HCT116 (cell line): ENCODE measurements around the gene DAPK1. TPM values are rescaled to one million over a fixed set of nuclear protein-coding genes. Genes with fewer than 3 reads are reported as not detected.

Experiments used
- ATAC-seq: fragments of 200-7000 bp; cut with Tn5 transposase; 2 replicates; pipeline ENCODE4 v1.9.1; 2020; ENCODE audit warnings: mild to moderate bottlenecking, moderate library complexity
- BruUV-seq: library from RNA; stranded (reverse); fragments of 400-500 nt; replicated peaks from 2 replicates; lab custom pipeline; 2021; lab: Mats Ljungman, UMichigan
- CTCF ChIA-PET: fragments of 300-600 bp; sonication (Branson Sonifier 250); formaldehyde crosslinking; loops from one replicate; lab custom pipeline; 2021; ENCODE audit warnings: antibody characterized with exemption; lab: Charles Lee
- POLR2A ChIA-PET: fragments of 300-600, 350-600 bp; sonication (Branson Sonifier 250); formaldehyde crosslinking; loops from one replicate; lab custom pipeline; 2021; ENCODE audit warnings: antibody characterized with exemption; lab: Charles Lee
- RAD21 ChIA-PET, 2 experiments: fragments of 300-600 bp; sonication (Branson Sonifier 250); formaldehyde crosslinking; loops; one replicate each; lab custom pipeline; 2023; ENCODE audit warnings: low total read pairs in 2 of 2; ENCODE audit not compliant: uncharacterized antibody in 2 of 2, unreplicated experiment in 2 of 2, low non-redundant PET in 1 of 2; lab: Charles Lee
- DNase-seq: peaks from one replicate; pipeline ENCODE4 v3.0.0-alpha.2; 2010; ENCODE audit warnings: low read depth, low spot score
- H2AFZ ChIP-seq: fragments of 200-600 bp; shearing (Covaris generic), sonication (generic); 2 replicates; pipeline ENCODE4 v1.6.1; 2017; ENCODE audit warnings: low read depth, mixed run types, mixed read lengths, antibody characterized with exemption, low read length; ENCODE audit not compliant: poor library complexity, severe bottlenecking
- H3K27ac ChIP-seq: 2 replicates; pipeline ENCODE4 v1.5.1; 2012; ENCODE audit warnings: low read depth, low read length
- H3K27me3 ChIP-seq: fragments of 200-600 bp; sonication (generic); 2 replicates; pipeline ENCODE4 v1.6.1; 2016; ENCODE audit warnings: mixed run types, low read length, mixed read lengths; ENCODE audit not compliant: insufficient read depth
- H3K36me3 ChIP-seq, 2 experiments: fragments of 200-500 bp in 1 of 2; fragments of 200-600 bp in 1 of 2; sonication (Bioruptor generic) in 1 of 2; sonication (generic) in 1 of 2; 2 replicates each; pipeline versions ENCODE4 v1.5.1 to v1.6.1; 2014 to 2016; ENCODE audit warnings: low read length in 2 of 2, inconsistent platforms in 1 of 2, mixed read lengths in 1 of 2, mixed run types in 1 of 2; ENCODE audit not compliant: insufficient read depth in 2 of 2, control insufficient read depth in 1 of 2
- H3K4me1 ChIP-seq, 2 experiments: fragments of 200-600 bp in 1 of 2; sonication (generic) in 1 of 2; 2 replicates each; pipeline versions ENCODE4 v1.5.1 to v1.6.1; 2012 to 2017; ENCODE audit warnings: low read length in 2 of 2, inconsistent platforms in 1 of 2, mild to moderate bottlenecking in 1 of 2, mixed read lengths in 1 of 2, mixed run types in 1 of 2, moderate library complexity in 1 of 2; ENCODE audit not compliant: insufficient read depth in 2 of 2, control insufficient read depth in 1 of 2
- H3K4me2 ChIP-seq: fragments of 200-600 bp; sonication (generic); 2 replicates; pipeline ENCODE4 v1.6.1; 2017; ENCODE audit warnings: mixed run types, low read length, mixed read lengths
- H3K4me3 ChIP-seq, 2 experiments: fragments of 200-600 bp in 1 of 2; sonication (generic) in 1 of 2; replicated peaks in 1 of 2; 2 replicates each; pipeline ENCODE4 v1.5.1; 2011 to 2016; ENCODE audit warnings: low read length in 2 of 2, control low read depth in 1 of 2, low read depth in 1 of 2, mild to moderate bottlenecking in 1 of 2, mixed read lengths in 1 of 2, mixed run types in 1 of 2
- H3K79me2 ChIP-seq: fragments of 200-600 bp; sonication (generic); 2 replicates; pipeline ENCODE4 v1.6.1; 2017; ENCODE audit warnings: mild to moderate bottlenecking, mixed run types, low read length, moderate library complexity, mixed read lengths; ENCODE audit not compliant: insufficient read depth
- H3K9ac ChIP-seq: fragments of 200-600 bp; sonication (generic); 2 replicates; pipeline ENCODE4 v1.6.1; 2016; ENCODE audit warnings: low read length, mixed read lengths
- H3K9me2 ChIP-seq: fragments of 200-600 bp; sonication (generic), shearing (Covaris generic); 2 replicates; pipeline ENCODE4 v1.6.1; 2017; ENCODE audit warnings: mixed run types, mild to moderate bottlenecking, moderate library complexity; ENCODE audit not compliant: insufficient read depth
- H3K9me3 ChIP-seq, 2 experiments: fragments of 200-500 bp in 1 of 2; fragments of 200-600 bp in 1 of 2; sonication (Bioruptor generic) in 1 of 2; sonication (generic) in 1 of 2; 2 replicates each; pipeline ENCODE4 v1.6.1; 2014 to 2017; ENCODE audit warnings: low read length in 2 of 2, mixed read lengths in 2 of 2, inconsistent platforms in 1 of 2, low read depth in 1 of 2, mild to moderate bottlenecking in 1 of 2, mixed run types in 1 of 2, moderate library complexity in 1 of 2; ENCODE audit not compliant: control insufficient read depth in 1 of 2, insufficient read depth in 1 of 2
- H4K20me1 ChIP-seq: fragments of 200-600 bp; sonication (generic), shearing (Covaris generic); 2 replicates; pipeline ENCODE4 v1.6.1; 2017; ENCODE audit warnings: mixed run types, mild to moderate bottlenecking, moderate library complexity; ENCODE audit not compliant: insufficient read depth
- CEBPB ChIP-seq: IDR thresholded peaks from 2 replicates; pipeline ENCODE4 v1.6.1; 2012; ENCODE audit warnings: low read depth
- ELF1 ChIP-seq: IDR thresholded peaks from 2 replicates; pipeline ENCODE4 v1.6.1; 2012; ENCODE audit warnings: low read depth, borderline replicate concordance
- EZH2 ChIP-seq: fragments of 200-600 bp; sonication (generic); IDR thresholded peaks from 2 replicates; pipeline ENCODE4 v1.6.1; 2017; ENCODE audit warnings: antibody characterized with exemption, mixed run types
- EZH2phosphoT487 ChIP-seq: fragments of 200-600 bp; IDR thresholded peaks from 2 replicates; pipeline ENCODE4 v1.6.1; 2018; ENCODE audit warnings: antibody characterized with exemption, borderline replicate concordance
- FOSL1 ChIP-seq: IDR thresholded peaks from 2 replicates; pipeline ENCODE4 v1.6.1; 2012; ENCODE audit warnings: low read depth
- JUND ChIP-seq: IDR thresholded peaks from 2 replicates; pipeline ENCODE4 v1.6.1; 2012
- RAD21 ChIP-seq: IDR thresholded peaks from 2 replicates; pipeline ENCODE4 v1.6.1; 2012; ENCODE audit warnings: low read depth, mild to moderate bottlenecking
- SIN3A ChIP-seq: IDR thresholded peaks from 2 replicates; pipeline ENCODE4 v1.6.1; 2012; ENCODE audit warnings: low read depth
- SP1 ChIP-seq: IDR thresholded peaks from 2 replicates; pipeline ENCODE4 v1.6.1; 2012; ENCODE audit warnings: low read depth
- ZFX ChIP-seq: fragments of 450-650 bp; IDR thresholded peaks from 2 replicates; pipeline ENCODE4 v1.6.1; 2017
- intact Hi-C: fragments of 100-400 bp; cut with micrococcal nuclease; formaldehyde crosslinking; loops from 2 replicates; pipeline ENCODE4 v1.10.0; 2022
- total RNA-seq: library from RNA; stranded (reverse); gene quantifications from one replicate; pipeline ENCODE4 v1.2.1, GENCODE V29; 2021; ENCODE audit not compliant: unreplicated experiment
- TF ChIP-seq, protein P1 (sequence below): IDR thresholded peaks from 2 replicates; pipeline ENCODE4 v1.6.1; 2012; ENCODE audit warnings: low read depth

The DAPK1 gene
- total RNA-seq, 1 experiment from 2014 or later: 5.6 TPM

DNA sequence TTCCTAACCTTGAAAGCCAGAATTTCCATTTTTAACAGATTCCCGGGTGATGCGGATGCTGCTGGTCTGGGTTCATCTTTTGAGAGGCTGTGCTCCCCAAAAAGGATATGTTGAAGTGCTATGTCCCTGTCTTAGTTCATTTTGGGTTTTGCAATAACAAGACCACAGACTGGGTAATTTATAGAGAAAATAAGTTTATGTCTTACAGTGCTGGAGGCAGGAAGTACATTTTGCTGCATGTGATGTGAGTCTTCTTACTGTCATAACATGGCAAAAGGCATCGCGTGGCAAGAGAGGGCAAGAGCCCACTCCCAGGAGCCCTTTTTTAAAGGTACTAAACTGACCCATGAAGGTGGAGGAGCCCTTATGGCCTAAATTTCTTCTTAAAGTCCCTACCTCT is 114.1 kb downstream of the DAPK1 start:
- no peak overlapping the region for H3K4me2 ChIP-seq
- H3K27ac ChIP-seq: no peak overlapping the region
- ChIA-PET CTCF (no interaction called here), RAD21 (no interaction called here), POLR2A (no interaction called here)
- no peak overlapping the region for H3K4me3 ChIP-seq
- no peak overlapping the region for H3K9ac ChIP-seq
- H3K27me3 ChIP-seq: no peaks in the 10 kb centered on the region
- H3K4me1 ChIP-seq: peaks cover 0 to 23% of the 10 kb centered on the region in 2 experiments; a peak in 2 of 4 replicates
- intact Hi-C loops: no loop called here
- no peaks in the 10 kb centered on the region for H3K36me3 ChIP-seq
- H4K20me1 ChIP-seq: no peaks in the 10 kb centered on the region
- ATAC-seq (no peak), DNase-seq (no peak)
- no peaks in the 10 kb centered on the region for H3K79me2 ChIP-seq
- H2AFZ ChIP-seq: no peak overlapping the region
- no peaks in the 10 kb centered on the region for H3K9me3 ChIP-seq
- BruUV-seq: no TSS peak
- H3K9me2 ChIP-seq: no peaks in the 10 kb centered on the region
- TF ChIP-seq SP1: no peak
- no peak for TF ChIP-seq EZH2phosphoT487
- TF ChIP-seq RAD21: no peak
- no peak for TF ChIP-seq FOSL1
- TF ChIP-seq, protein P1, sequence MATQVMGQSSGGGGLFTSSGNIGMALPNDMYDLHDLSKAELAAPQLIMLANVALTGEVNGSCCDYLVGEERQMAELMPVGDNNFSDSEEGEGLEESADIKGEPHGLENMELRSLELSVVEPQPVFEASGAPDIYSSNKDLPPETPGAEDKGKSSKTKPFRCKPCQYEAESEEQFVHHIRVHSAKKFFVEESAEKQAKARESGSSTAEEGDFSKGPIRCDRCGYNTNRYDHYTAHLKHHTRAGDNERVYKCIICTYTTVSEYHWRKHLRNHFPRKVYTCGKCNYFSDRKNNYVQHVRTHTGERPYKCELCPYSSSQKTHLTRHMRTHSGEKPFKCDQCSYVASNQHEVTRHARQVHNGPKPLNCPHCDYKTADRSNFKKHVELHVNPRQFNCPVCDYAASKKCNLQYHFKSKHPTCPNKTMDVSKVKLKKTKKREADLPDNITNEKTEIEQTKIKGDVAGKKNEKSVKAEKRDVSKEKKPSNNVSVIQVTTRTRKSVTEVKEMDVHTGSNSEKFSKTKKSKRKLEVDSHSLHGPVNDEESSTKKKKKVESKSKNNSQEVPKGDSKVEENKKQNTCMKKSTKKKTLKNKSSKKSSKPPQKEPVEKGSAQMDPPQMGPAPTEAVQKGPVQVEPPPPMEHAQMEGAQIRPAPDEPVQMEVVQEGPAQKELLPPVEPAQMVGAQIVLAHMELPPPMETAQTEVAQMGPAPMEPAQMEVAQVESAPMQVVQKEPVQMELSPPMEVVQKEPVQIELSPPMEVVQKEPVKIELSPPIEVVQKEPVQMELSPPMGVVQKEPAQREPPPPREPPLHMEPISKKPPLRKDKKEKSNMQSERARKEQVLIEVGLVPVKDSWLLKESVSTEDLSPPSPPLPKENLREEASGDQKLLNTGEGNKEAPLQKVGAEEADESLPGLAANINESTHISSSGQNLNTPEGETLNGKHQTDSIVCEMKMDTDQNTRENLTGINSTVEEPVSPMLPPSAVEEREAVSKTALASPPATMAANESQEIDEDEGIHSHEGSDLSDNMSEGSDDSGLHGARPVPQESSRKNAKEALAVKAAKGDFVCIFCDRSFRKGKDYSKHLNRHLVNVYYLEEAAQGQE: no peak
- no peak for TF ChIP-seq ELF1
- TF ChIP-seq ZFX: no peak
- TF ChIP-seq EZH2: no peak
- TF ChIP-seq SIN3A: no peak
- TF ChIP-seq CEBPB: no peak
- no peak for TF ChIP-seq JUND
